HG02938 (cell line): ENCODE data around the gene PRICKLE4.
A peak's percentile ranks its signal among the peaks of the same experiment; 100 is the strongest.

Experiments used
- ATAC-seq: cut with Tn5 transposase; IDR thresholded peaks from one replicate; pipeline ENCODE4 v1.9.1; 2021; ENCODE audit warnings: mild to moderate bottlenecking, moderate library complexity; ENCODE audit not compliant: unreplicated experiment

The PRICKLE4 gene

DNA sequence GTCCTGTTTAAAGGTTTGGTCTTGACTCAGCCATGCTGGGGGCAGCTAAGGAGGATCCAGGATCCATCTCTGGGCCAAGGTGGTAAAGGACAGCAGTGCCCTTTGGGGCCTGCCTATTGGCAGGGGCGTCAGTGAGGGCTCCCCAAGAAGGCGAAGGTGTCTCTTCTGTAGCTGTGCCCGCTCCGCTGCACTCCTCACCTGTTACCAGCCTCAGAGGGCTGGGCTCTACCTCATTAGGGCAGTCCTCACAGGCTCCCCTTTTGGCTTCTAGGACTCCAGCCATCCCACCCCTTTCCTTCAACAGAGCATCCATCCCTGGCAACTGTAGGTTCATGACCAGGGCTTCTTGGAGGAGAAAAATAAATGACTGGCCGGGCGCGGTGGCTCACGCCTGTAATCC, 11.2 kb upstream of the PRICKLE4 start:
- ATAC-seq: no peak

DNA sequence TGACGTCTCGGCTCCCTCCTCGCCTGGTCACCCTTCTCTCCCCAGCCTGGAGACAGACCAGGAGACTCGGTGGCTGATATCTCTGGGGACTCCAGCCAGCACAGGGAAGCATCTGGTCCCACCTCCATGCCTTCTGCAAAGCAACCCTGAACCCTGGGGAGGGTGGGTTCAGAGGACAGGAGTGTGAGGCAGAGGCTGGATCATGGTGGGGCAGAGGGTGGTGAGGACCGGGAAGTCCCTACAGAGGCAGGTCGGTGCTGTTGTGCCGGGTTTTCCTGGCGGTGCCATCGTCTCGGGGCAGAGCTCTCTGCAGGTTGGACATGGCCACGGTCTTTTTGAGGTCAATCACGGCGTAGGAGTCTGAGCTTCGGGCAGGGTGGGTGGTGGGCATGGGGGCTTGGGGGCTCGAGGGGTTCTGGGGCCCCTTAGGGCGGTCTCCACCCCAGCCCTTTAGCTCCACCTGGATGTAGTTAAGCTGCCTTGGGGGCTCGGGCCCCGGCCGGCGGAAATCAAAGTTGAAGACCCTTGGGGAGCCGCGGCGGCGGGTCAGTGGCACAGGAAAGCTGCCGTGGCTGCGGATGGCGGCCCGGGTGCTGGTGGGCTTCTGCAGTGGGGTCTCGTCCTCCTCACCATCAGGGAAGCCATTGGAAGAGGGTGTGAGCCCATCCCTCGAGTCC, 10.1 kb upstream of the PRICKLE4 start:
- ATAC-seq: no peak

DNA sequence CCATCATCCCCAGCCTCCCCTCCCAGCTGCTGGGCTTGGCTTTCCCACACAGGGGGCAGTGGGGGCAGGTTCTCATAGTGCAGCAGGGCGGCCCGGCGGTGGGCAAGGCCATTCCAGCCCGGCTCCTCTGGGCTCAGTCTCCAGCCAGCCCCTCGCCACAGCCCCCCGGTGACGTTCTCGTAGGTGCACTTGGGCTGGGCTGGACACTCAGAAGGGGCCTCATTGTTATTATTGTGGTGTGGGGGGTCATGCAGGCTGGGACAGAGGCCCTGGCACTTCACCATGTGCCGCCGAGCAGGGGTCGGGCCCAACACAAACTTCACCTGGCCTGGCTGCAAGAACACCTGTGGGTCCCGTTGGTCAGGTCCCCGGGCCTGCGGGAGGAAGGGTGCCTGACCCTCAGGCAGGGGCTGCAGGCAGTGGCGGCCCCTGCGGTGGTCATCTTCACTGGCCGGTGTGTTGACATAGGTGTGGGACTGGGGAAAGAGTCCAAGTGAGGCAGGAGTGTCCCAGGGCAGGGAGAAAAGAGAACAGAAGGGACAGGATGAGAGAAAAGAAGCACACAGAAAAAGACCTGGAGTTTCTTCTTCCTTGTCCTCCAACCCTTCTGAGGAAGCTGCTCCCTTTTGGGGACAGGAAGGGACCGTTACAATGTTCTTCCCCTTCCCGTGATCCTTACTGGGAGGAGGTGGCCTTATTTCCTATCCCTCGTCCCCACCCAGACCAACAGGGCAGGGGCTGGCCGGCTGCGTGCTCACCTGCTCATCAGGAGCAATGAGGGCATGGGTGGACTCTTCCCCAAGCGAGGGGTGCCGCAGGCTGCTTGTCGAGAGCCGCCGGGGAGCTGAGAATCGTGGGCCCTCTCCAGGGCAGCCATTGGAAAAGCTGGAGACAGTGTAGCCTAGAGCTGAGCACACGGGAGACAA, 9.3 kb upstream of the PRICKLE4 start:
- ATAC-seq: no peak

DNA sequence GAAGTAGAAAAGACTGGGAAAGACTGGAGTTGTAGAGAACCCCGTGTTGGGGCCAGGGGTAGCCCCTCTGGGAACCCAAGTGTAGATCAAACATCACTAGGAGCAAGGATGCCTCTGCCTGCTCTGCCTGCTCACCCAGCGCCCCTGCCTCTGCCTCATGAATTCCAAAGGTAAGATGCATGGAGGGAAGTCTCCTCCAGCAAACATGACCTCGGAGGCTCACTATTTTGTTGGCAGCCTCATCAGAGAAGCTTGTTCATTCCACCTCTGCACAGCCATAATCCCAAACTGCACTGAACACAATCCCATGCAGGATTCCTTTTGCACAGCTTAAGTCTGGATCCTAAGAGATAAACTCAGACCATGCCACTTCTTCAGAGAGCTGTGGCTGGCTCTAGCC, 5.7 kb upstream of the PRICKLE4 start:
- no peak for ATAC-seq

DNA sequence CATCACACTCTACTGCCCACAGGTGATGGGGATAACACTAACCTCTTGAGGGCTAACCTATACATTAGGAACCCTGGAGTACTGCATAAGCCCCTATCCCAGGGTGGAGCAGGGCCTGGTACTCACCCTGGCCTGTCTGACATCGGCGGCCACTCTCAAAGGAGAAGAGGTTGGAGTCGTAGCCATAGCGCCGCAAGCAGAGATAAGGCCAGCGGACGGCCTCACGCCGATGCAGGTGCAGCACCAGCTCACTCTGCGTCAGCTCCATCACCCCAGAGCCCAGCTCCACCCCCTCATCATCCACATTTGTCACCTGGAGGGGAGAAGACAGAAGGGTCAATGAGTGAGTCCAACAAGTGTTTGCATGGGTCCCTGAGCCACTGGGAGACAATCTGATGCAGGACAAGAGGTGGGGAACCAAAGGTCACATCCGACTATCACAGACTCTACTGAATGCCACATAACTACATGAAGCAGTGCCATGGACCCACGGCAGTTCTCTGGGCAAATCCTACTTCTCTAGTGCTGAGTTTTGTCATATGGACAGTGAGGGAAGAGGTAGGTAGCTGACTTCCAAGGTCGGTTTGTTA, 5.2 kb upstream of the PRICKLE4 start:
- no peak for ATAC-seq

DNA sequence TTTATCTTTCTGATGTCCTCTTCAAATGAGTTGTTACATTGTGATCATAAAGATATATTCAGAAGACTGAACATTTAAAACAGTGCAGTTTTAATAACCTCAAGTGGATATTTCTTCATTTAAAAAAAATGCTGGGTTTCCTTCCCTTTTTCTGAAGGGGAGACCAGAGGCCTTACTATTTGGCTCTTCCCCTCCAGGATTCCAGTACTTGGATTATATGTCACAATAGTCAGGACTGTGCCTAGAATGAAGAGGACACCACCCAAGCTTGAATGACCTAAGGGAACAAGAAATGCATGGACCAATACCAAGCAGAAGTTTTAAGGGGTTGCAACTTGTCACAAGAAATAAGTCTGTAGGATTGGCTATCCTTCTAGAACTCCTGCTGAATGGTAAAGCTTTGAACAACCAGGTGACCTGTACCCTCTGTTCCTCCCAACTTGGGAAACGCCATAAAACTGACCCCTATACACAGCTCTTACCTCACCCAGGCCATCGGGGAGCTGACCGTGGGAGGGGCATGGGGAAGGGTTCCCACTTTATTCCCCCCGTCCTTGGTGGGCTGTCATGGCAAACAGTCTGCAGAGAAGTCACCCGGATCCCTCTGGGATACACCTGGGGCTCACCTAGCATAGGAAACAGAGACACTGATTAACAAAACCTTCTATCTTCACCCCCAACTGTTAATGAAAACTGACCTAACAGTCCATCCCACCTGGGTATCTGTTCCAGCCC, 2.9 kb upstream of the PRICKLE4 start:
- no peak for ATAC-seq

DNA sequence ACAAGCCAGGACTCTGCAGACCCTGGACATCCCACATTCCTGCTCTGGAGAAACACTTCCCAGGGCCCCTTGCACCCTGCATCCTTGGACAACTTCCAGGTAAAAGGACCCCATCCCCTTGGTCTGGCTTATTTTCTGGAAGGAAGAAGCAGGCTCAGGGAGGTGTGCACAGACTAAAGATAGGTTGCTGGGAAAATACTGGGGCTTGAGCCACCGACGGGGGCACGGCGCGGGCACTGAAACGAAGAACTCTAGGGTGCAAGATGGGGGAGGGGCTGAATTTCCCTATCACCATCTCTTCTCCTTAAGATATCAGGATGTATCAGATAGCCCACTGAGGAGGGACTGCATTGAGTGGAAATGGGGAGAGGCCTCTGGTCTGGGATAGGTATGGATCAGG, 1.7 kb upstream of the PRICKLE4 start:
- no peak for ATAC-seq

DNA sequence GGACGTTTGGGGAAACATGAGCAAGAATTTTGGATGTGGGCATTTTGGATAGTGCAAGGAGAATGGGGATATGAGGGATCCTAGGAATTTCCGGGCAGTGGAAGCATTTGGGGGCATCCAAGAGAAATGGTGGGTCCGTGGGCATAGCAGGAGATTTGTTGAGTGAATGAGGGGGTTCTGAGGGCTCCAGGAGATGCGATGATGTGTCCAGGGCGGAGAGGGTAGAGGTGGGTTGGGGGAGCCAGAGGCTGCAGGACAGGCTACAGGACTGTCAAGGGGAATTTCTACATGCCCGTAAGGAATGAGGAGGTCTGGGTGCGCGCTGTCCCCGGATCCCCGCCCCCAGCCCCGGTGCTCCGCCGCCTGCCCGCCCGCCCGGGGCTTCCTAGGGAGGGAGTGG, 1.2 kb upstream of the PRICKLE4 start:
- ATAC-seq: peak; percentile 21

DNA sequence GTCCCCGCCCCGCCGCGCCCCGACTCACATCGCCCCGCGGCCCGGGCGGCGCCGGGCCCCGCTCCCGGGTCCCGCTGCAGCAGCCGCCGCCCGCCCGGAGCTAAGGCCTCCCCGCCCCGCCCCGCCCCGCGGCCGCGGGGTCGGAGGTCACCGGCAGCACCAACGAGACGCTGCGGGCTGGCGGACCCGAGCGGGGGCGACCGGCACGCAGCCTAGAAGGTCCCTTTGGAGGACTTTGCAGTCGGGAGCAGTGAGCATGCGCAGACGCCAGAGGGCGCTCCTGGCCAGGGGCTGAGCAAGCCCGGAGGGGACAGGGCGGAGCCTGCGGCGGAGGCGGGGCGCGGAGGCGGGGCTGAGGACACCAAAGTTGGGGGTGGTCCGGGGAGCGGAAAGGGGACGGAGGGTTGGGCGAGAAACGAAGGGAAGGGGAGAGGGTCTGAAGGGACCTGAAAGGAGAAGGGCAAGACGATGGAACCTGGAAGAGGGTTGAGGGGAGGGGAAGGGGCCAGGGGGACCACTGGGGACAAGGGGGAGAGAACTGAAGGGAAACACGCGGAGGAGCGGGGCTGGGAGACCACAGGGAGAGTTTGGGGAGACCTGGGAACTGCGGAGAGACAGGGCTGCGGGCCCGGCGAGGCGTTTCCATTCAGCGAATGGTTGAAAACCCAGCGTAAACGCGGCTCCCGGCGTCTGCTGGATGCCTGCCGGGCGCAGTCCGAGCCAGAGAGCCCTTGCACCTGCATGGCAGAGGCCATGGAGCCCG, 613 bp upstream of the PRICKLE4 start, which contains the start of gene FRS3:
Gene FRS3 (minus strand): TSS at position 113 of the 763 bp plus-strand sequence. CDS start 2,913 bp downstream, outside the sequence.
- peak; percentile 97 for ATAC-seq

DNA sequence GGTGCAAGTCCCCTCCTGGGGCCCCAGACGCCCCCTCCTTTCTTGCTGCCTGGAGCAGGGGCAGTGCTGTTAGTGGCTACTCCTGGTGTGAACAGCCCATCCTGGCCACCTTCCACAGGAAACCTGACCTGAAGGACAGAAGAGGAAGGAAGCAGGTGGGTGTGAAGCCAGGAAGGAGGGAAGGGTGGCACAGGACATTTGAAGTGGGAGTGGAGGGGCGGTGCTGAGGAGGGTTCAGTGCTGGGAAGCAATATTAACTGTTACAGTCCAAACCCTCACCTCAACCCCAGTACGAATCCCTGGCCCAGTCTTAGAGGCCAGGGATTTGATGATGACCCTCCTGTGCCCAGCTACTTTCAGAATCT, 766 bp downstream of the PRICKLE4 start:
- ATAC-seq: no peak

DNA sequence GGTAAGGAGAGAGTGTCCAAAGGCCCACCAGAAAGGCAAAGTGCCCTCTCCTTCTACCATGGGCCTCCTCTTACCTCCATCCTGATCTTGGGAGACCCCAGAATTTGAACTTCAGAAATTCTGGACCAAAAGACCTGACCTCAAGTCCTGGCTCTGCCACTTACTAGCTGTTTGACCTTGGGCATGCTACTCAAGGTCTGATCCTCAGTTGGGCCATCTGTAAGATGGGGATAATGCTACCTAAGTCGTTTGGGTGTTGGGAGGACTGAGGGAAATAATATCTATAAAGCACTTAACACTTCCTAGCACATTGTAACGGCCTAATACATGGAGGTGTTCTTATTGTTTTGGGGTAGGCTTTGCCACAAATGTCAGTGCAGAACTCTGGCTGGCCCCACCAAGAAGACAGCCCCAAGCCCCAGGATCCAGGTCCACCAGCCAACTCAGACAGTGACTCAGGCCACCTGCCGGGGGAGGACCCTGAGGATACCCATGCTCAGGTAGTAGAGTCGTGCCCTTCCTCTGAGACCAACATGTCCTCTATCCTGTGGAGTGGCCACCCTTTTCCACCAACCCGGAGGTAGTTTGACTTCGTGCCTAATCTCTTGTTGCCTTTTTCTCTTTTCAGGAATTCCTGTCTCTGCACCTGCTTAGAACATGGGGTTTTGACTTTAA, 2.7 kb downstream of the PRICKLE4 start:
- no peak for ATAC-seq

DNA sequence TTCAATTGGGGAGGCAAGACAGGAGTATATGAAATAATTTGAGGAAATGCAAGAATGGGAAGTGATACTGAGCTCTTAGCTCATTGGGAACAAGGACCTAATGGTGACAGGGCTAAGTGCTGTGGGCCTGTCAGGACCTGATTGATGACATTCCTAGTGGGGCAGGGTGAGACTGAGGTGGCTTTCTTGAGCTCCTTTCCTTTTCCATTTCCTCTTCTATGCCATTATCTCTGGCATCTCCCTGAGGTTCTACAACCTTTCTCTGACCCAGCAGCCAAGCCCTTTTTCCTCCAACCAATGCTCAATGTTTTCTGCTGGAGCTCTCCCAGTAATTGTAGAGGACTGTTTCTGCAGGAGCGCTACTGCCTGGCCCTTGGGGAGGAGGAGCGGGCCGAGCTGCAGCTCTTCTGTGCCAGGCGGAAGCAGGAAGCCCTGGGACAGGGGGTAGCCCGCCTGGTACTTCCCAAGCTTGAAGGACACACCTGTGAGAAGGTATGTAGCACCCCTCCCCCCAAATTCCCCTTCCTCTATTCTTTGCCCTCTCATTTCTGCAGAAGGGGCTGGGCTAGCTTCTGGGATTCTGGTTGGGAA, 4.1 kb downstream of the PRICKLE4 start:
- ATAC-seq: no peak

DNA sequence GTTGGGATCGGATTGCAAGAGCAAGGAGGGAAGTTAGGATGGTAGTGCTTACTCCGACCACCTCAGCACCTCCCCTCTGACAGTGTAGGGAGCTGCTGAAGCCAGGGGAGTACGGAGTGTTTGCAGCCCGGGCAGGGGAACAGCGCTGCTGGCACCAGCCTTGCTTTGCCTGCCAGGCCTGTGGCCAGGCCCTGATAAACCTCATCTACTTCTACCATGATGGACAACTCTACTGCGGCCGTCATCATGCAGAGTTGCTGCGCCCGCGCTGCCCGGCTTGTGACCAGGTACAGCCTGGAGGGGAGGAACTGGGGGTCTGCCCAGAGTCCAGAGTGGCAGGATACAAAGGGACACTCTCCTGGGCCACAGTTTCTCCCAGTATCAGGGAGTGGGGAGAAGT, 4.7 kb downstream of the PRICKLE4 start:
- no peak for ATAC-seq

DNA sequence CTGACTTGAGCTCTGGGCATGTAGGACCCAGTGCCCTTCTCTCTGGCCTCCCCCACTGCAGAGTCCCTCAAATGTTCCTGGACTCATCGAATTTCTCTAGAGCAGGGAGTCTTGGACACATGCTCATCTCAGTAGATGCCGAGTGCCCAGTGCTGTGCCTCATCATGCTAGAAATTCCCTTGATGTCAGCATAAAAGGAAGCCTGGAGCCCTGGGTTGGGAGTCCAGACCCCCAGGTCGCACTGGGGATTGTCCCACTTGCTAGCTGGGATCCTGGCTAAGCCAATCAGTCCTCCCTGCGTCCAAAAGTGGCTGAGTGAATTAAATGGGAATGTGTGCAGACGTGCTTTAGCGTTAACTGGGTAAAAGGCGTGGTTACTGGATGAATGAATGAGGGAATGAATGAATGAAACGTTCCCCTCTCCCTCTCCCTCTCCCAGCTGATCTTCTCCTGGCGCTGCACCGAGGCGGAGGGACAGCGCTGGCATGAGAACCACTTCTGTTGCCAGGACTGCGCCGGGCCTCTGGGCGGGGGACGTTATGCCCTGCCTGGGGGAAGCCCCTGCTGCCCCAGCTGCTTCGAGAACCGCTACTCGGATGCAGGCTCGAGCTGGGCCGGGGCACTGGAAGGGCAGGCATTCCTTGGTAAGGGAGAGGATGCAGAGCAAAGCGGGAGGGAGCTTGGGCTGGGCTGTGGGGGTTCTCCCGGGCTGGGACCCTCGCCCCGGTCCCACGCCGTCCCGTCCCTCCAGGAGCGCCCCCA, 5.3 kb downstream of the PRICKLE4 start:
- no peak for ATAC-seq

DNA sequence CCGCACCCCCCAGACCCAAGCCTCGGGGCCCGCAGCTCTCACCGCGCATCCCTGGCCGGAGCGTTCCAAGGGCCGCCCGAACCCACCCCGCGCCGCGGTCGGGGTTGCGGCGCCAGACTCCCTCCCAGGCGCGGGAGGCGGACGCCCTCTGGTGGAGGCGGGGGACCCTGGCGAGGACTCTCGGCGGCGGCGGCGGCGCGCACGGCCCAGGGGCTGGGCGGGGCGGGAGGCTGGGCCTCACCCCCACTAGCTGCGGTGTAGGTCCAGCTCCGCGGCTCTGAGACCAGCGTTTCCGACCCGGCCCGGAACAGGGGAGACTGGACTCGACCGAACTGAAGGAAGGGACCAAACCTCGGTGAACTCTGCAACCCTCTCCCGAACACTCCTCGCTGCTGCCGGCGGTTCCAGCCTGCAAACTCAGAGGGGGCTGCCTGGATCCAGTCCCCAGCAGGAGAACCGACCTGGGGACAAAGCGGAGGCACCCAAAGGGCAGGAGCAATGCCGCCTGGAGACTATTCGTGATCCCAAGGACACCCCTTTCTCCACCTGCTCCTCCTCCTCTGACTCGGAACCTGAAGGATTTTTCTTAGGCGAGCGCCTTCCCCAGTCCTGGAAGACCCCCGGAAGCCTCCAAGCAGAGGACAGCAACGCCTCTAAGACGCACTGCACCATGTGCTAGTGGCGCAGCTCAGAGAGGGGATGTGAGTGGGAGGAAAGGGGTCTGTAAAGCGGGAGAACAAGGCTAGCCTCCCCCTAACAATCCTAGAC, 6.1 kb downstream of the PRICKLE4 start:
- ATAC-seq: peak; percentile 40

DNA sequence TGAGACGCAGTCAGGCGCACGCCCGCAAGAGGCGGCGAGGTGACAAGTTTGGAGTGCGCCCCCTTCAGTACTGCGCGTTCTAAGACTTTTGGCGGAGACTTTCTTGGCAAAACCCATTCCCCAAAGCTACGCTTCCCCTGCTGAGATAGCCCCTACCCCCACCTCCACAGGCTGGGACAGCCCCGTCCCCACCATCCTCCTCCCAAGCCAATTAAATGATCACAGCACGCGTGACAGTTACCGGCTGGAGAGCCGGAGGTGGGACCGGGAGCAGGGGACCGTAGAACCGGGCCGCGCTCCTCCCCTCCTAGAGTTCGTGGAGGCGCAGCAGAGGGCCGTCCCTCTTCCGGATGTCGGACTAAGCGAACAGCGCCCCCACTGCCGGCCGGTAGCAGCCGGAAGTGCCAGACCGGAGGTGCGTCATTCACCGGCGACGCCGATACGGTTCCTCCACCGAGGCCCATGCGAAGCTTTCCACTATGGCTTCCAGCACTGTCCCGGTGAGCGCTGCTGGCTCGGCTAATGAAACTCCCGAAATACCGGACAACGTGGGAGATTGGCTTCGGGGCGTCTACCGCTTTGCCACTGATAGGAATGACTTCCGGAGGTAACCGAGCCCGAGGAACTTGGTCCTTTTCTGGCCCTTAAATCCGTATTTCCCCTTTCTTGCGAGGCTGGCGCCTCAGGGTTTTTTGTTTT, 6.8 kb downstream of the PRICKLE4 start, which contains the start of gene TOMM6:
Gene TOMM6 (plus strand): TSS at position 476 of the 699 bp plus-strand sequence. CDS start 4 bp downstream, at position 480.
- ATAC-seq: peak; percentile 78

DNA sequence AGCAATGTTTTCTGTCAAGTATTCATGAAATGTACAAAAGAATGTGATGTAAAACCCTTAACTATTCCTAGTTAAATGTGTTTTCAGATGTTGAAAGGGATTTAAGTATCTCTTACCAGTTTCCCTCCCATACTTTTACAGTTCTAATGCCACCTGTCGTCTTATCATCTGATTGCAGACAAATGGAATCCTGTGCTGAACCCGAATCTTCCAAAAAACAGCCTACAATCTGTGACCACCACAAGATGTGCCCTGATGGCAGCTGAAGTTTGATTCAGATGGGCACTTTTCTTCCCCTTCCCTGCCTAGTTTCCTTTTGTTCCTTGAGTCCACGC, 8.8 kb downstream of the PRICKLE4 start:
- no peak for ATAC-seq
